ENCODE results near the gene FAM110C. TPM values are rescaled to one million over a fixed set of nuclear protein-coding genes. Genes with fewer than 3 reads are reported as not detected.

FAM110C gene
- 0.10 and 0.21 TPM in 2 replicates for polyA plus RNA-seq
- polyA minus RNA-seq, result not detected in 2 replicates

DNA sequence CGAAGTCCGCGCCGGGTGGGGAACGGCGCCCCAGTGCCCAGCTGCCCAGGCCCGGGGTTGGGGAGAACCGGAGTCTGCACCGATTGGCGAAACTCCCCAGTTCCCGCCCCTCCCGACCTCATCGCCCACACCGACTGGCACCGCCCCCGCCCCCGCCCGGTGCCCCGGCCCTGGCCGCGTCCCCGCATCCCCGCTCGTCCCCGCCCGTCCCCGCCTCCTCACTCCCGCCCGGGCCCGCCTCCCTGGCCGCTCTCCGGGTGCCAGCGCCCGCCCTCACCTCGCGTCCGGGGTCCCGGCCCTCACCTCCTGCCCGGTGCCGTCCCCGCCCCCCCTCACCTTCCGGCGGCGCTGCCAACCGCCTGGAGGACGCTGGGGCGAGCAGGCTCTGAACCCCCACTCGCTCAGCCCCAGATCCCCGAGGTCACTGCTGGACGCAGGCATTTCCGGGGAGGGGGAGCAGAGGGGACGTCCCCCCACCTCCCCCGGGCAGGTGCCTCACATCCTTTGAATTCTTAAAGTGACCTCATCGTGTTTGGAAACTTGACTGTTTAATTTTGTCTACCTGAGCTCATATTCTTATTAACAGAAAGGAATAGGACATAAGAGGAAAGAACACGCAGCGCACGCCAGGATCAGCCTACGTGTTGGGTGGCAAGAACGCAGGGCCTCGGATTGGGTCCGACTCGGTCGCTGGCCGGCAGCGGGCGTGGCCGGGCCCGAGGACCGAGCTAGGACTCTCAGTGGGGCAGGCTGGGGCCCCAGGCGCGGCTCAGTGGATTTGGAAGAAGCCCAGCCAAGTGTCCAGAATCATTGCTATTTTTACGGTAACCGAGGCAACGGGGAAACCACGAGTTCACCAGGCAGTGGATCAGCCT is at the start of gene FAM110C:
Gene FAM110C, minus strand, starts transcription at position 35 of the 875 bp plus-strand sequence. CDS start 120 bp downstream, outside the sequence.
- H3K36me3 ChIP-seq (ENCODE audit: insufficient read depth, low read length), result no peaks in the 10 kb centered on the region
- no peak within 1 kb of the TSS for H3K27ac ChIP-seq (ENCODE audit: low read length)
- TF ChIP-seq EP300 (conservative IDR thresholded peaks at IDR 0.05; ENCODE audit: poor library complexity, severe bottlenecking) (no peak), EZH2 (IDR thresholded peaks at IDR 0.05; ENCODE audit: borderline replicate concordance, insufficient read depth, low read length, poor library complexity, severe bottlenecking) (peak; percentile 23)
- H3K9me2 ChIP-seq (ENCODE audit: insufficient read depth, low read length), result no peaks in the 10 kb centered on the region
- H2AFZ ChIP-seq (ENCODE audit: low read depth, low read length), result no peak within 1 kb of the TSS
- H4K20me1 ChIP-seq (ENCODE audit: insufficient read depth), result no peaks in the 10 kb centered on the region
- H3K4me3 ChIP-seq (ENCODE audit: low read length), result peak within 1 kb of the TSS; percentile 66
- no peaks in the 10 kb centered on the region for H3K79me2 ChIP-seq (replicated peaks; ENCODE audit: insufficient read depth, low read length)
- no peak within 1 kb of the TSS for H3K9ac ChIP-seq (ENCODE audit: low read length)
- H3K27me3 ChIP-seq (ENCODE audit: insufficient read depth, low read depth, low read length), result peaks cover 66% of the 10 kb centered on the region
- H3K4me2 ChIP-seq (ENCODE audit: low read length), result no peak within 1 kb of the TSS
- H3K9me3 ChIP-seq (ENCODE audit: low read length), result no peaks in the 10 kb centered on the region
- no peaks in the 10 kb centered on the region for H3F3A ChIP-seq (ENCODE audit: insufficient read depth, low read length, poor library complexity, severe bottlenecking)

- Histone ChIP-seq H3K4me2 (ENCODE audit: low read length) (no peak overlapping the region), H3K9me2 (ENCODE audit: insufficient read depth, low read length) (no peaks in the 10 kb centered on the region), H3K27ac (ENCODE audit: low read length) (no peak overlapping the region), H2AFZ (ENCODE audit: low read depth, low read length) (no peak overlapping the region), H3K4me3 (ENCODE audit: low read length) (no peak overlapping the region), H3K9me3 (ENCODE audit: low read length) (no peaks in the 10 kb centered on the region), H3K79me2 (replicated peaks; ENCODE audit: insufficient read depth, low read length) (no peaks in the 10 kb centered on the region), H3K36me3 (ENCODE audit: insufficient read depth, low read length) (no peaks in the 10 kb centered on the region), H4K20me1 (ENCODE audit: insufficient read depth) (no peaks in the 10 kb centered on the region), H3F3A (ENCODE audit: insufficient read depth, low read length, poor library complexity, severe bottlenecking) (no peaks in the 10 kb centered on the region), H3K27me3 (ENCODE audit: insufficient read depth, low read depth, low read length) (no peaks in the 10 kb centered on the region), H3K9ac (ENCODE audit: low read length) (no peak overlapping the region)
- TF ChIP-seq RAD21 (conservative IDR thresholded peaks at IDR 0.05) (no peak), TAF1 (IDR thresholded peaks at IDR 0.05; ENCODE audit: low read depth) (no peak), REST (IDR thresholded peaks at IDR 0.05; ENCODE audit: borderline replicate concordance) (no peak), EZH2 (IDR thresholded peaks at IDR 0.05; ENCODE audit: borderline replicate concordance, insufficient read depth, low read length, poor library complexity, severe bottlenecking) (no peak), EP300 (conservative IDR thresholded peaks at IDR 0.05; ENCODE audit: poor library complexity, severe bottlenecking) (no peak)
Measured at GRCh38 chr2:92326-92725, 46.0 kb upstream of the FAM110C start.

GRCh38 chr2:90645-91312 is 44.5 kb upstream of the FAM110C start:
- Histone ChIP-seq H3K79me2 (replicated peaks; ENCODE audit: insufficient read depth, low read length) (no peaks in the 10 kb centered on the region), H3K4me3 (ENCODE audit: low read length) (no peak overlapping the region), H2AFZ (ENCODE audit: low read depth, low read length) (no peak overlapping the region), H3K9me3 (ENCODE audit: low read length) (no peaks in the 10 kb centered on the region), H3K9me2 (ENCODE audit: insufficient read depth, low read length) (no peaks in the 10 kb centered on the region), H3K9ac (ENCODE audit: low read length) (no peak overlapping the region), H4K20me1 (ENCODE audit: insufficient read depth) (no peaks in the 10 kb centered on the region), H3K36me3 (ENCODE audit: insufficient read depth, low read length) (no peaks in the 10 kb centered on the region), H3K27me3 (ENCODE audit: insufficient read depth, low read depth, low read length) (no peaks in the 10 kb centered on the region), H3F3A (ENCODE audit: insufficient read depth, low read length, poor library complexity, severe bottlenecking) (no peaks in the 10 kb centered on the region), H3K4me2 (ENCODE audit: low read length) (no peak overlapping the region), H3K27ac (ENCODE audit: low read length) (no peak overlapping the region)
- no peak for TF ChIP-seq RAD21 (conservative IDR thresholded peaks at IDR 0.05)
- TF ChIP-seq, protein P1, sequence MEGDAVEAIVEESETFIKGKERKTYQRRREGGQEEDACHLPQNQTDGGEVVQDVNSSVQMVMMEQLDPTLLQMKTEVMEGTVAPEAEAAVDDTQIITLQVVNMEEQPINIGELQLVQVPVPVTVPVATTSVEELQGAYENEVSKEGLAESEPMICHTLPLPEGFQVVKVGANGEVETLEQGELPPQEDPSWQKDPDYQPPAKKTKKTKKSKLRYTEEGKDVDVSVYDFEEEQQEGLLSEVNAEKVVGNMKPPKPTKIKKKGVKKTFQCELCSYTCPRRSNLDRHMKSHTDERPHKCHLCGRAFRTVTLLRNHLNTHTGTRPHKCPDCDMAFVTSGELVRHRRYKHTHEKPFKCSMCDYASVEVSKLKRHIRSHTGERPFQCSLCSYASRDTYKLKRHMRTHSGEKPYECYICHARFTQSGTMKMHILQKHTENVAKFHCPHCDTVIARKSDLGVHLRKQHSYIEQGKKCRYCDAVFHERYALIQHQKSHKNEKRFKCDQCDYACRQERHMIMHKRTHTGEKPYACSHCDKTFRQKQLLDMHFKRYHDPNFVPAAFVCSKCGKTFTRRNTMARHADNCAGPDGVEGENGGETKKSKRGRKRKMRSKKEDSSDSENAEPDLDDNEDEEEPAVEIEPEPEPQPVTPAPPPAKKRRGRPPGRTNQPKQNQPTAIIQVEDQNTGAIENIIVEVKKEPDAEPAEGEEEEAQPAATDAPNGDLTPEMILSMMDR (IDR thresholded peaks at IDR 0.05; ENCODE audit: poor library complexity, severe bottlenecking), result no peak
- no peak for TF ChIP-seq REST (IDR thresholded peaks at IDR 0.05; ENCODE audit: borderline replicate concordance)
- TF ChIP-seq EP300 (conservative IDR thresholded peaks at IDR 0.05; ENCODE audit: poor library complexity, severe bottlenecking), result no peak
- TF ChIP-seq POLR2AphosphoS5 (IDR thresholded peaks at IDR 0.05), result no peak
- no peak for TF ChIP-seq TAF1 (IDR thresholded peaks at IDR 0.05; ENCODE audit: low read depth)
- TF ChIP-seq SMC3 (conservative IDR thresholded peaks at IDR 0.05; ENCODE audit: poor library complexity), result no peak
- no peak for TF ChIP-seq MXI1 (conservative IDR thresholded peaks at IDR 0.05; ENCODE audit: poor library complexity, severe bottlenecking)
- TF ChIP-seq EZH2 (IDR thresholded peaks at IDR 0.05; ENCODE audit: borderline replicate concordance, insufficient read depth, low read length, poor library complexity, severe bottlenecking), result no peak

Data from neural cell (in vitro differentiated cells).